SU-DHL-6 (cell line): ENCODE results near the gene LRRC47.

ENCODE experiments used
- H2AFZ ChIP-seq: fragments of 200-600 bp; sonication (generic); 2 replicates; pipeline ENCODE4 v1.6.1; 2014; ENCODE audit warnings: low read depth, mild to moderate bottlenecking, moderate library complexity, mixed read lengths, antibody characterized with exemption, low read length; ENCODE audit not compliant: severe bottlenecking
- H3F3A ChIP-seq: fragments of 200-600 bp; shearing (Covaris generic); 2 replicates; pipeline ENCODE4 v1.6.0; 2016; ENCODE audit warnings: antibody characterized with exemption, mild to moderate bottlenecking; ENCODE audit not compliant: insufficient read depth
- H3K27ac ChIP-seq: fragments of 200-600 bp; sonication (generic); 2 replicates; pipeline ENCODE4 v1.5.1; 2016; ENCODE audit warnings: low read depth, mild to moderate bottlenecking, low read length, moderate library complexity, mixed read lengths
- H3K27me3 ChIP-seq: fragments of 200-600 bp; sonication (generic), shearing (Covaris generic); 2 replicates; pipeline ENCODE4 v1.6.0; 2014; ENCODE audit warnings: mild to moderate bottlenecking, low read length
- H3K36me3 ChIP-seq: fragments of 200-600 bp; sonication (generic); 2 replicates; pipeline ENCODE4 v1.6.1; 2014; ENCODE audit warnings: mild to moderate bottlenecking, low read length, mixed read lengths
- H3K4me2 ChIP-seq: fragments of 300-600, 200-600 bp; shearing (Covaris generic), sonication (generic); 2 replicates; pipeline ENCODE4 v1.6.0; 2014; ENCODE audit warnings: low read length, low read depth, mild to moderate bottlenecking; ENCODE audit not compliant: poor library complexity, severe bottlenecking
- H3K4me3 ChIP-seq: fragments of 200-600 bp; sonication (generic); 2 replicates; pipeline ENCODE4 v1.5.1; 2014; ENCODE audit warnings: antibody characterized with exemption, low read length, mild to moderate bottlenecking, mixed read lengths; ENCODE audit not compliant: insufficient read depth, poor library complexity, severe bottlenecking
- H3K79me2 ChIP-seq: fragments of 200-600 bp; sonication (generic); 2 replicates; pipeline ENCODE4 v1.6.1; 2014; ENCODE audit warnings: mild to moderate bottlenecking, low read length, moderate library complexity; ENCODE audit not compliant: insufficient read depth
- H3K9ac ChIP-seq: fragments of 200-600 bp; sonication (generic); 2 replicates; pipeline ENCODE4 v1.7.0; 2014; ENCODE audit warnings: mild to moderate bottlenecking, low read length
- H3K9me2 ChIP-seq: fragments of 200-600 bp; sonication (generic); replicated peaks from 2 replicates; pipeline ENCODE4 v1.6.1; 2014; ENCODE audit warnings: low read length; ENCODE audit not compliant: insufficient read depth
- H3K9me3 ChIP-seq: fragments of 200-600 bp; sonication (generic); 2 replicates; pipeline ENCODE4 v1.6.1; 2014; ENCODE audit warnings: low read length, mixed read lengths; ENCODE audit not compliant: insufficient read depth
- H4K20me1 ChIP-seq: fragments of 200-600 bp; sonication (generic); 2 replicates; pipeline ENCODE4 v1.6.1; 2014; ENCODE audit warnings: low read depth, mild to moderate bottlenecking, antibody characterized with exemption, low read length, moderate library complexity, mixed read lengths
- EZH2phosphoT487 ChIP-seq: fragments of 200-600 bp; sonication (generic), shearing (Covaris generic); conservative IDR thresholded peaks from 2 replicates; pipeline ENCODE4 v1.6.1; 2018; ENCODE audit warnings: mild to moderate bottlenecking, antibody characterized with exemption, low read length, moderate library complexity, mixed read lengths
- TF ChIP-seq, protein P1 (sequence below): fragments of 200-600 bp; sonication (generic); IDR thresholded peaks from one replicate; pipeline ENCODE4 v1.5.1; 2017; ENCODE audit warnings: antibody characterized with exemption, mild to moderate bottlenecking, low read length, moderate library complexity; ENCODE audit not compliant: insufficient read depth, poor library complexity, severe bottlenecking

The LRRC47 gene

DNA sequence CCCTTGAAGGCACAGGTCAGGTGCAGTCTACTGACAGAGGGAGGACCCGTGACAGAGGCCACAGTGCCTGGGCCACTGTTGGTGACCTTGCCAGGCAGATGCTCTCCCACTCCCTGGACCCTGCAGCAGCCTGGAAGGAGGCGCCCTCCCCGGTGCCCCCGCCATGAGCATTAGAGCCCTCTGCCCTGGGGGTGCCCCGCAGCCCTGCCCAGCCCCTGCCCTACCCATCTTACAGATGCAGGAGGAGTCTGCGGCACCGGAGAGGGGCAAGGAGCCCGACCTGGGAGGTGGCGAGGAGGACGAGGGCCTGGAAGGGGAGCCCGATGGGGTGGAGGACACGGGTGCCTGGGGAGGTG lies 33.4 kb downstream of the LRRC47 start:
- H4K20me1 ChIP-seq: no peaks in the 10 kb centered on the region
- H3K4me3 ChIP-seq: no peak overlapping the region
- no peaks in the 10 kb centered on the region for H3K27me3 ChIP-seq
- H3K9ac ChIP-seq: no peak overlapping the region
- no peak for TF ChIP-seq EZH2phosphoT487
- H3K79me2 ChIP-seq: no peaks in the 10 kb centered on the region
- H3K9me3 ChIP-seq: no peaks in the 10 kb centered on the region
- no peaks in the 10 kb centered on the region for H3K9me2 ChIP-seq
- no peak overlapping the region for H3K4me2 ChIP-seq
- H3F3A ChIP-seq: no peaks in the 10 kb centered on the region
- H2AFZ ChIP-seq: no peak overlapping the region
- no peaks in the 10 kb centered on the region for H3K36me3 ChIP-seq
- H3K27ac ChIP-seq: no peak overlapping the region

GRCh38 chr1:3762151-3762872 lies 34.0 kb downstream of the LRRC47 start:
- H2AFZ ChIP-seq: no peak overlapping the region

GRCh38 chr1:3761296-3762010 lies 34.8 kb downstream of the LRRC47 start:
- H3F3A ChIP-seq: no peaks in the 10 kb centered on the region
- no peaks in the 10 kb centered on the region for H3K36me3 ChIP-seq
- H4K20me1 ChIP-seq: no peaks in the 10 kb centered on the region
- H3K9me2 ChIP-seq: no peaks in the 10 kb centered on the region
- no peaks in the 10 kb centered on the region for H3K9me3 ChIP-seq
- no peak overlapping the region for H3K9ac ChIP-seq
- no peaks in the 10 kb centered on the region for H3K79me2 ChIP-seq
- H3K4me2 ChIP-seq: no peak overlapping the region
- no peaks in the 10 kb centered on the region for H3K27me3 ChIP-seq
- TF ChIP-seq, protein P1, sequence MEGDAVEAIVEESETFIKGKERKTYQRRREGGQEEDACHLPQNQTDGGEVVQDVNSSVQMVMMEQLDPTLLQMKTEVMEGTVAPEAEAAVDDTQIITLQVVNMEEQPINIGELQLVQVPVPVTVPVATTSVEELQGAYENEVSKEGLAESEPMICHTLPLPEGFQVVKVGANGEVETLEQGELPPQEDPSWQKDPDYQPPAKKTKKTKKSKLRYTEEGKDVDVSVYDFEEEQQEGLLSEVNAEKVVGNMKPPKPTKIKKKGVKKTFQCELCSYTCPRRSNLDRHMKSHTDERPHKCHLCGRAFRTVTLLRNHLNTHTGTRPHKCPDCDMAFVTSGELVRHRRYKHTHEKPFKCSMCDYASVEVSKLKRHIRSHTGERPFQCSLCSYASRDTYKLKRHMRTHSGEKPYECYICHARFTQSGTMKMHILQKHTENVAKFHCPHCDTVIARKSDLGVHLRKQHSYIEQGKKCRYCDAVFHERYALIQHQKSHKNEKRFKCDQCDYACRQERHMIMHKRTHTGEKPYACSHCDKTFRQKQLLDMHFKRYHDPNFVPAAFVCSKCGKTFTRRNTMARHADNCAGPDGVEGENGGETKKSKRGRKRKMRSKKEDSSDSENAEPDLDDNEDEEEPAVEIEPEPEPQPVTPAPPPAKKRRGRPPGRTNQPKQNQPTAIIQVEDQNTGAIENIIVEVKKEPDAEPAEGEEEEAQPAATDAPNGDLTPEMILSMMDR: no peak
- no peak for TF ChIP-seq EZH2phosphoT487
- no peak overlapping the region for H3K27ac ChIP-seq
- no peak overlapping the region for H2AFZ ChIP-seq
- no peak overlapping the region for H3K4me3 ChIP-seq

More at GRCh38 chr1:3762151-3762872, 34.0 kb downstream of the LRRC47 start:
- Histone ChIP-seq H3K27me3 (no peaks in the 10 kb centered on the region), H3K9me3 (no peaks in the 10 kb centered on the region), H3K9ac (no peak overlapping the region), H3K27ac (no peak overlapping the region), H3K79me2 (no peaks in the 10 kb centered on the region), H3K4me2 (no peak overlapping the region), H3K36me3 (no peaks in the 10 kb centered on the region), H4K20me1 (no peaks in the 10 kb centered on the region), H3K9me2 (no peaks in the 10 kb centered on the region), H3K4me3 (no peak overlapping the region), H3F3A (no peaks in the 10 kb centered on the region)
- TF ChIP-seq, protein P1: no peak
- TF ChIP-seq EZH2phosphoT487: no peak

- Histone ChIP-seq H3K27me3 (no peaks in the 10 kb centered on the region), H3K9me3 (no peaks in the 10 kb centered on the region), H3K9ac (no peak overlapping the region), H3K79me2 (no peaks in the 10 kb centered on the region), H3K36me3 (no peaks in the 10 kb centered on the region), H3F3A (no peaks in the 10 kb centered on the region), H3K9me2 (no peaks in the 10 kb centered on the region), H3K27ac (no peak overlapping the region), H3K4me2 (no peak overlapping the region), H4K20me1 (no peaks in the 10 kb centered on the region), H3K4me3 (no peak overlapping the region), H2AFZ (no peak overlapping the region)
- TF ChIP-seq, protein P1: no peak
- no peak for TF ChIP-seq EZH2phosphoT487
These were observed 36.5 kb downstream of the LRRC47 start for GRCh38 chr1:3759796-3760195.
